Mammary epithelial cell (primary cell): ENCODE results near the gene STRBP.

ENCODE experiments used
- EZH2 ChIP-seq: IDR thresholded peaks from 2 replicates; pipeline ENCODE4 v1.6.1; 2012; ENCODE audit warnings: low read length, inconsistent platforms, borderline replicate concordance
- TF ChIP-seq, protein P1 (sequence below), 2 donors: IDR thresholded peaks in 1 of 2; conservative IDR thresholded peaks in 1 of 2; 2 replicates each; pipeline ENCODE4 v1.5.1; 2011 to 2012; ENCODE audit warnings: inconsistent platforms in 2 of 2, low read length in 2 of 2, mild to moderate bottlenecking in 2 of 2, control low read depth in 1 of 2, low read depth in 1 of 2; ENCODE audit not compliant: insufficient read depth in 1 of 2; ENCODE audit errors: extremely low read depth in 1 of 2

DNA sequence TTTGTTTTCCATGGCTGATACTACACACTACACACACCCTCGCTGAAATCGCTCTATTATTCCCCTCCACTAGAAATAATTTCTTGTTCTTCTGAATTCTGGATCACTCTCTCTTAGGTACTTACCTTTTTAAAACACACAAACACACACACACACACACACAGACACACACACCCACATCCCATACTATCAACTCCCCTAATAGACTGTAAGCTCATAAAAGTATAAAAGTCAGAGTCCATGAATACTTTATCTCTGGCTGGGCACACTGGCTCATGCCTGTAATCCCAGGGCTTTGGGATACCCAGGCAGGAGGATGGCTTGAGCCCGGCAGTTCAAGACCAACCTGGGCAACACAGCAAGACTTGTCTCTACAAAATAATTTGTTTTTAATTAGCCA is 11.1 kb downstream of the STRBP start:
- TF ChIP-seq, protein P1, sequence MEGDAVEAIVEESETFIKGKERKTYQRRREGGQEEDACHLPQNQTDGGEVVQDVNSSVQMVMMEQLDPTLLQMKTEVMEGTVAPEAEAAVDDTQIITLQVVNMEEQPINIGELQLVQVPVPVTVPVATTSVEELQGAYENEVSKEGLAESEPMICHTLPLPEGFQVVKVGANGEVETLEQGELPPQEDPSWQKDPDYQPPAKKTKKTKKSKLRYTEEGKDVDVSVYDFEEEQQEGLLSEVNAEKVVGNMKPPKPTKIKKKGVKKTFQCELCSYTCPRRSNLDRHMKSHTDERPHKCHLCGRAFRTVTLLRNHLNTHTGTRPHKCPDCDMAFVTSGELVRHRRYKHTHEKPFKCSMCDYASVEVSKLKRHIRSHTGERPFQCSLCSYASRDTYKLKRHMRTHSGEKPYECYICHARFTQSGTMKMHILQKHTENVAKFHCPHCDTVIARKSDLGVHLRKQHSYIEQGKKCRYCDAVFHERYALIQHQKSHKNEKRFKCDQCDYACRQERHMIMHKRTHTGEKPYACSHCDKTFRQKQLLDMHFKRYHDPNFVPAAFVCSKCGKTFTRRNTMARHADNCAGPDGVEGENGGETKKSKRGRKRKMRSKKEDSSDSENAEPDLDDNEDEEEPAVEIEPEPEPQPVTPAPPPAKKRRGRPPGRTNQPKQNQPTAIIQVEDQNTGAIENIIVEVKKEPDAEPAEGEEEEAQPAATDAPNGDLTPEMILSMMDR (conservative IDR thresholded peaks at IDR 0.05 in 1 of 2, IDR thresholded peaks at IDR 0.05 in 1 of 2; ENCODE audit: extremely low read depth in 1 of 2, insufficient read depth in 1 of 2, low read depth in 1 of 2, low read length in 2 of 2), result no peak
- TF ChIP-seq EZH2, result no peak
